Activated naive CD4-positive, alpha-beta T cell treated with Interleukin-2 at 50 U/mL for 16 hours (primary cell): ENCODE results near the gene RBM47.
"Not testable (repeated sequence)": the region's sequence is repeated elsewhere in the genome, so short reads cannot be mapped to it uniquely, and the experiment has no call there.

ENCODE experiments used
- DNase-seq: peaks from one replicate; pipeline ENCODE4 v3.0.0-alpha.2; 2020

RBM47 gene

DNA sequence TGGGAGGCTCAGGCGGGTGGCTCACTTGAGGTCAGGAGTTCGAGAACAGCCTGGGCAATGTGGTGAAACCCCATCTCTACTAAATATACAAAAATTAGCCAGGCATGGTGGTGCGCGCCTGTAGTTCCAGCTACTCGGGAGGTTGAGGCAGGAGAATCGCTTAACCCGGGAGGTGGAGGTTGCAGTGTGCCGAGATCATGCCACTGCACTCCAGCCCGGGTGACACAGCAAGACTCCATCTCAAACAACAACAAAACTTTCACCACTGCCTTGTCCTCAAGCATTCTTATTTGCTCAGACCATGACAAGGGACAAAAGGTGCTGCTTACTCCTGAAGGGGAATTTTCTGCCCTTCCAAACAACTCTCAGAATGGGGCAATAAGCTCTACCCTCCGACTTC is 194.4 kb downstream of the RBM47 start:
- not testable (repeated sequence) for DNase-seq

DNA sequence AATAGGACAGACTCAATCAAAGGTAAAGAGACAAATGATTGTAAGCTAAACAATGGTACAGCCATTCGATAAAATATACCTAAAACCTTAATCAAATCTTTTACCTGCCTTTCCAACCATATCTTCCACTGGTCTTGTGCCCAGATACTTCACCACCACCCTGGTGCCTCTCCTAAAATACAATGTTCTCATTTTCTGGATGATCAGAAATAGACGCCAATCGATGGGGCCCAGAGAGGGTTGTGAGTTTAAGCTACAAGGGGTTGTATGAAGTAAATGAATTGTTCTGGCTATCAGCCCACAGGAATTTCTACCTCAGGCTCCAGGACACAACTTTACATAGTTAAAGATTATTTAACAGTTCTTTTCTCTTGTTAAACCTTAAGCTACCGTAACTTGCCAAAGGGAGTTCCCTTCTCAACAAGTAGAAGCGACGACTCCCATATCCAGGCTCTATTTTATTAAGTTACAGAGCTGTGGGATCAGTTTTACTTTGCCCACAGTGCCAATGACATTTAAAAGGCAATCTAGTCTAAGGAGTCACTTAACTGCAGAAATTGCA is 195.5 kb downstream of the RBM47 start:
- DNase-seq = no peak

DNA sequence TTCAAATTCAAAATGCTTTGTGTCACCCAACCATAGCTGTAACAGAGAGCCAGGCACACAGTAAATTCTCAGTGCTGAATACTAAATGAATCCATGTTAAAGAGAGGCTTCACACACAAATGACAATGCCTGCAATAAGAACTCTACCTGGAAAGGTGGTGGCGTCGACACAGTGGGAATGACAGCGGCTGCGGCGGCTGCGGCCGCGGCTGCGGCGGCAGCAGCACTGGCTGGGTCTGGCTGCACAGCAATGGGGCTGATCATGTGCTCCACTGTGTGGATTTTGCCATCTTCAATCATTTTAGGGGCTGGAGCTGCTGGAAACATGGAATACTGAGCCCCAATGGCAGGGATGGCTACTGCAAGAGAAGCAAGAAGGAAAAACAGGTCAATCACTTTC is 197.2 kb downstream of the RBM47 start:
- no peak for DNase-seq

DNA sequence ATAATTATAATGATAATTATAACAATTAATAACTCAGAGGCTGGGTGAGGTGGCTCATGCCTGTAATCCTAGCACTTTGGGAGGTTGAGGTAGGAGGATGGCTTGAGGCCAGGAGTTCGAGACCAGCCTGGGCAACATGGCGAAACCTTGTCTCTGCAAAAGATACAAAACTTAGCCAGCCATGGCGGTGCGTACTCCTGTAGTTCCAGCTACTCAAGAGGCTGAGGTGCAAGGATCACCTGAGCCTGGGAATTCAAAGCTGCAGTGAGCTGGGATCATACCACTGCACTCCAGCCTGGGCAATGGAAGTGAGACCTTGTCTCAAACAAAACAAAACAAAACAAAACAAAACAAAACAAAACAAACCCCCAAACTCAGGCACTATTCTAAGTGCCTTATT is 201.8 kb downstream of the RBM47 start:
- not testable (repeated sequence) for DNase-seq

DNA sequence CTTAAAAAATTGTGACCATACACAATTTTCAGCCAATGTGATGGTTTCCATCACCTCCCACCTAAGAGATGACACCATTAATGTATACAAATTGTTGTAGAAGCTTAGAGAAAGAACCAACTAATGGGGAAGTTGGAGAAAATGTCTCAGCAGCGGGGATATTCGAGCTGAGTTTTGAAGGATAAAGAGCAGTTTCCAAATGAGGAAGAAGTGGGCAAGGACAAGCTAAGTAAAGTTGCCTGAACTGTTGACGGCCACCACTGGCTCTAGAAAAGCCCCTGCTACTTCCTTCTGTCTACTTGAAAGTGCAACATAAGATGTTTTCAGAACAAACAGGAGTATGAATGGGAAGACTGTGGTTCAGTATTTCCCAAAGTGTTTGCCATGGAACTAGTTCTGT is 202.5 kb downstream of the RBM47 start:
- no peak for DNase-seq

DNA sequence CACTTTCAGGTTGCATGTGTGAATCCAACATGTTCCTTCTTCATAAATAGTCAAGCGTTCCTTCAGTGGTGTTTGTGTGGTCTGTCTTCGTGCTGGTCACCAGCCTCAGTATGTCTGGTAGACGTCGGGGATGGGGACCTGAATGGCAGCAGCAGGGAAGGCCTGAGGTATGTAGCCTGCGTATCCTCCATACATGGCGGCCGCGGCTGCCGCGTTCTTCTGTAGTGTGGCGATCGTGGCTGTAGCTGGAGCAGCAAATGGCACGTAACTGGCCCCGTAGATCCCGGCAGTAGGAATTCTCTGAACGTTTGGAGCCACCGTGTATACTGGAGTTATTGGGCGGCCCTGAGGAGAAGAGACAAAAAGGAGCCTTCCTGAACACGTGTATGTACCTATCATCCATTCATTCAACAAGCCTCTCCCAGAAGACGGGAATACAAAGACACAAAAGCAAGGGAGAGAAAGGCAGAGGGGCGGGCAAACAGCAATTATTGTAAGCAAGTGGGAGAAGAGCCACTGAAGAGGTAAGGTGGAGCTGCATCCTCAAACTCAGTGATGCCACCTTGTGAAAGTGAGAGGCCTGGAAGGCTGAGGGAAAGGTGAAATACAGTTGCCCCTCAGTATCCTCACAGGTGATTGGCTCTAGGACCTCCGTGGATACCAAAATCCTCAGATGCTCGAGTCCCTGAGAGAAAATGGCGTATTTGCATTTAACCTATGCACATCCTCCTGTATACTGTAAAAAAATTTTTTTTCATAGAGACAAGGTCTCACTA is 203.7 kb downstream of the RBM47 start:
- no peak for DNase-seq

DNA sequence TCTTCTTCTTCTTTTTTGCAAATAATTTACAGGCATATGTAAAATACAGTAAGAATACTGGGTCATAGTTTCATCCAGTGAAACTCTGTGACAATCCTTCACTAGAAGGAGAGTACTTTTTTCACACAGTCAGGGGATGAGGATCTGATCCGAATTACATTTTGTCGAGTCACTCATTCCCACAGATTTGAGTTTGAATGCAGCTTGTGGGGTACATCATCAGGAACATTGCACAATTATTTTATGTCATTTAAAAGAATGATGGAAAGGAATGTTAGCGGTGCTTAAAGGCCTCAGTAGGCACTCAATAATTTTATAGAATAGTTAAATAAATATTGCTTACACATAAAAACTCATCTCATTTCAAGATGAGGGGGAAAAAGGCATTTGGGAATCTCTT is 205.9 kb downstream of the RBM47 start:
- no peak for DNase-seq

DNA sequence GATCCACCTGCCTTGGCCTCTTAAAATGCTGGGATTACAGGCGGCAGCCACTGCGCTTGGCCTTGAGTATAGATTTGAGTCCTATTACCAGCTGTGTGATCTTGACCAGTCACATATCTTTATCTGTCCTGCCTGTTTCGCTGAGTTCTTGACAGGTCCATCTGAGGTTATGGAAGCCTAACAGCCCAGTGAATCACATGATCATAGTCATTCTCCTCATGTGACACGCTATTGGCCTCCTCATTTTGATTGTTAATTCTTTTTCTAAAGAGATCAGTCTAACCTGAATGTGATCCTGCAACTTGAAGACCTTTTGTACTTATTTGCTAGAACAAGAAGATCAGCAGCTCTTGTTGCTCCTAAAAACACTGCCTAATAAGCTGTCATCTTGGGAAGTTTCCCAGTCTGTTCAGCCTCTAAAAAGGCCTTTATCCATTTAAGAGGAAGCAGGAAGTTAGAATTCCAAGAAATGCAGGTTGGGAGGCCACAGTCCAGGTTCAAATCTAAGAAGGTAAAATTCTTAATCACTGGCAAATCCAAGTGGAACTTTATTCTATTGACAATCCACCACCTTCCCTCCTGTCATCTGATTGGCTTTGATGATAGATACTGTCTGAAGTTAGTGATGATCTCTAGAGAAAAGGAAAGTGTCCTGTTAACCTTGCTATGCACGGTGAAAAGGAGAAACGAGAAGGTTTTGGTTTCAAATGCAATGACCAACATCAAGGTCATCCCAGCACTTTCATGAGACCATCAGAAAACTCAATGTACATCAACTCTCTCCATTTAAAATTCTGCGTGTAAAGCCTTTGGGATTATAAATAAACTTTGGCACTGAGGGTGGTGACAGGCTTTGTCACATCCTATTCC is 207.6 kb downstream of the RBM47 start:
- DNase-seq = no peak

DNA sequence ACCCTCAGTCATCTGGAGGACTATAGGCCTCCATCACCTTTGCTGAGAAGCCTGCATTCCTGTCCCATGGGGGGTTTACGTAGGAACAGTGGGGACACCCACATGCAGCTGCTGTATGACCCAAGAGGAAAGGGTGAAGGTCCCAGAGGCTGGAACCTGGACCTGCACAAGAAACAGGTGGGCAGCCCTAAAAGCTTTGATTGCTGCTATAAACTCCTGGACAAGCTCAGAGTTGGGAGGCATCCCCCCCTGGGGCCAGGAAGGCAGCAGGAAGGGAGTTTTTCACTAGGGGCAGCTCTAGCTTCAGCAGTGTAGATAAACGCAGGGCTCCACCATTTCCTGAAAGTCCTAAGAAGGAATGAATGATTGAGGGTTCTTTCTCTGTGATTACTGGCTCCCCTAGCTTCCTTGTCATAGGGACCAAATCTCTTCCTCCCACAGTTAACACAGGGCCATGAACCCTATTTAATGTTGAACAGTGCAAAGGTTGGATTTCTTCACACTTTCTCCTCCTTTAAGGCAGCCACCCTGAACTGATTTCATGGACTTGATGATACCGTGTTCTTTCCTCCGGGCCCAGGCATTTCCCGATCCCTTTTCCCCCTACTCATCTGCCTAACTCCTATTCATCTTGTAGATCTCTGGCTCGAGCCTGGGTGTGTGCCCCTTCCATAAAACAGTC is 210.3 kb downstream of the RBM47 start:
- no peak for DNase-seq

DNA sequence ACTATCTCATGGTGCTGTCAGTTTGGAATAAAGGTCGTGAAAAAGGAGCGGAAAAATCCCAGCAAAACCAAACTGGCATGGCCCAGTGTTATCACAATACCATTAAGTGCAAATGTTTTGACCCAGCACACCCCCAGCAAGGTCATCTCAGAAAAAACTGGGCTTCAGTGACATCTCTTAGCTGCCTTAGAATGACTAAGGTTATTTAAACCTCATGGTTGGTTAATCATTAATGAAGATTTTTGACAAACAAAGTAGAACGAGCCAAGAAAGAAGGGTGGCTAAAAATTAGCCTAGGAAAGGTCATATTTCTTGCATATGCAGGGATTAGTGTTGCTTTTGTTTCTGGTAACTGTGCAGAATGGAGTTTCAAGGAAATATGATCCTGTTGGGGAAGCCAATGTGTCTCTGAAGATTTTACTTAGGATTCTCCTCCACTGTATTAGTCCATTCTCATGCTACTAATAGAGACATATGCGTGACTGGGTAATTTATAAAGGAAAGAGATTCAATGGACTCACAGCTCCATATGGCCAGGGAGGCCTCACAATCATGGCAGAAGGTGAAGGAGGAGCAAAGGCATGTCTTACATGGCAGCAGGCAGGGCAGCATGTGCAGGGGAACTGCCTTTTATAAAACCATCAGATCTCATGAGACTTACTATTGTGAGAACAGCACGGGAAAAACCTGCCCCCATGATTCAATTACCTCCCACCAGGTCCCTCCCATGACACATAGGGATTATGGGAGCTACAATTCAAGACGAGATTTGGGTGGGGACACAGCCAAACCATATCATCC is 211.0 kb downstream of the RBM47 start:
- DNase-seq = no peak

DNA sequence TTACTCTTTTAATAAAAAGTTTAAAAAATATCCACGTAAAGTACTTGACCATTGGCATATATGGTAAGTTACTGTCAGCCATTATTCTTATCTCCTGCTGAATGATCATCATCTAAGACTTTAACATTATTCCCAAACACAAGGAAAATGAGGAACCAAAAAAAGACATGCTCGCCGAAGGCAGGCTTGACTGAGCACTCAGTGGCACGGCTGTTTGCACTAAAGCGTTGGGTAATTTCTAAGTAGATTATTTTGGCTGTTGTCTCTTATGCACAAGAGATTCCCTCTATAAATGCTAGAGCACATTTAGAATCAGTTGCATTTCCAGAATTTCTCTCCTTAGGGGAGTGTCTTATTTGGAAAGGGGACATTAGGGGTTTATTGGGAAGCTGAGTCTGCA is 211.7 kb downstream of the RBM47 start:
- no peak for DNase-seq

DNA sequence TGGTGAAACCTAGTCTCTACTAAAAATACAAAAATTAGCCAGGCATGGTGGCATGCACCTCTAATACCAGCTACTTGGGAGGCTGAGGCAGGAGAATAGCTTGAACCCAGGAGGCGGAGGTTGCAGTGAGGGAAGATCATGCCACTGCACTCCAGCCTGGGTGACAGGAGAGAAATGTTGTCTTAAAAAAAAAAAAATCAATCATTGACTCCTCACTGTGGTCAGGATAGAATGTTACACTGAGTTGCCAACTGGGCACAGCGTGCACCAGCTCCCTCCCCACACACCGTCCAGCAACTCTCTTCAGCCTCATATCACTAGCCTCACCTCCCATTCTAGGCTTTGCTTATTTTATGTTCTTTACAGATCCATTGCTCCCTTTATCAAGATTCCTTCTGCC is 215.0 kb downstream of the RBM47 start:
- no peak for DNase-seq

DNA sequence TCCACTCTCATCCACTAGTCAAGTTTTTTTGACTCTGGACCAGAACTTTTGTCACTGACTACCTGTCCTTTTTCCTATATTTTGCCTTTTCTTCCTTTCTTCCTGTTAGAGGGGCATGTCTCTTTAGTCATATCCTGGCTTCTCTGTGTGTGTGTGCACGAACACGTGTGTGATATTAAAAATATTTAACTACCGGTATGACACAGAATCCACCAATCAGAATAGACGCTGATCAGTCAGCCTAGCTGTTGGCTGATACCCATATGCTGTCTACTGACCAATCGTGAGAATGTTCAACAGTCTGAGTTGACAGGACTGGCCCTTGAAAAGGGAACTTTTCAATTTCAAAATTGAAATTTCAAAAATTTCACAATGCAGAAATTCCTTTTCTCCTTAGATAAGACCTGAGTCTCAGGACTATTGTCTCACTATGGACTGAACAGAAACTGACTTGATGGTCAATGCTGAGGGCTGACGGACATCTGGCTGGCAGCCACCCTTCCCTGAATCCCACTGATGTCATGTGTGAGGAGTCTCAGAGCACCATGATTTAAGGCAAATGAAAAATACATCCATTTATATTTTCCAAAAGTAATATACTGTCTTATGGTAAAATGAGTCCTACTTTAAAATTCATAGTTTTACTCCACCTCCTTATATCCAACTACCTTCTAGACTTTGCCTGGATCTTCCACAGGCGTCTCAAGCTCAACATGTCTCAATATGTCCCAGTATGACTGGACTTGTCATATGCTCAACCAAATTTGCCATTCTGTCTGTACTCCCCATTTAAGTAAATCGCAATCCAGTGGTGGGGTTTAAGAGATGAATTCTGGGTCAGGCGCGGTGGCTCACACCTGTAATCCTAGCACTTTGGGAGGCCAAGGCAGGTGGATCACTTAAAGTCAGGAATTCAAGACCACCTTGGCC is 216.5 kb downstream of the RBM47 start:
- no peak for DNase-seq

DNA sequence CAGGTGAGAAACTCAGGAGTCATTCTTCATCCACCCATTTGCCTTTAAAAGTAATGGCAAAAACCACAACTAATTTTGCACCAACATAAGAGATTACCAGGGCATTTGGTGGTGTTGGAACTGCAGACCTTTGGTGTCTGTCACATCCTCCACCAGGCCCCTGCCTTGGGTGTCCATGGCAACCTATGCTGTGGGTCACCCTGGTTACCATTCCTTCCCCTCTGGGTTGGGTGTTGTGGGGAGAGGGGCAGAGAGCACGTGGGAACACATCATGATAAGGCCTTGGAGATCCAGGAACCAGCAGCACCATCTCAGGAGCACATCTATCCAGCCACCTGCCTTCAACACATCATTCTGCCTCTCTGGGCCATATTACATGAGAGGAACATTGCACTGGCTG is 217.3 kb downstream of the RBM47 start:
- no peak for DNase-seq

DNA sequence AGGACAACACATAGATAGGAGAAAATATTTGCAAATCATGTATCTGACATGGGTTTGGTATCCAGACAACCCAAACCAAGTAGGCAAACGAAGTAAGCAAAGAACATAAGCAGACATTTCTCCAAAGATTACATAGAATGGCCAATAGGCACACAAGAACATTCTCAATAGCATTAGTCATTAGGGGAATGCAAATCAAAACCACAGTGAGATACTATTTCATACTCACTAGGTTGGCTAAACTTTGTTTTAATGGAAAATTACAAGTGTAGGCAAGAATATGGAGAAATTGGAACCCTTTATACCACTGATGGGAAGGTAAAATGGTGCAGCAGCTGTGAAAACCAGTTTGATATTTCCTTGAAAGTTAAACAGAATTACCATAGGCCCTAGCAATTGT is 219.8 kb downstream of the RBM47 start:
- DNase-seq = no peak

DNA sequence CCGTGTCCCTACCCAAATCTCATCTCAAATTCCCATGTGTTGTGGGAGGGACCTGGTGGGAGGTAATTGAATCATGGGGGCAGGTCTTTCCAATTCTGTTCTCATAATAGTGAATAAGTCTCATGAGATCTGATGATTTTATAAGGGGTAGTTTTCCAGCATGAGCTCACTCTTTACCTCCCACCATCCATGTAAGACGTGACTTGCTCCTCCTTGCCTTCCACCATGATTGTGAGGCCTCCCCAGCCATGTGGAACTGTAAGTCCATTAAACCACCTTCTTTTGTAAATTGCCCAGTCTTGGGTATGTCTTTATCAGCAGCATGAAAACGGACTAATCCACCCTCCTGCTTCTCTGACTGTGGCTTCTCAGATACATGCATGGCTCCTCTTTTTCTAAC is 222.2 kb downstream of the RBM47 start:
- not testable (repeated sequence) for DNase-seq

DNA sequence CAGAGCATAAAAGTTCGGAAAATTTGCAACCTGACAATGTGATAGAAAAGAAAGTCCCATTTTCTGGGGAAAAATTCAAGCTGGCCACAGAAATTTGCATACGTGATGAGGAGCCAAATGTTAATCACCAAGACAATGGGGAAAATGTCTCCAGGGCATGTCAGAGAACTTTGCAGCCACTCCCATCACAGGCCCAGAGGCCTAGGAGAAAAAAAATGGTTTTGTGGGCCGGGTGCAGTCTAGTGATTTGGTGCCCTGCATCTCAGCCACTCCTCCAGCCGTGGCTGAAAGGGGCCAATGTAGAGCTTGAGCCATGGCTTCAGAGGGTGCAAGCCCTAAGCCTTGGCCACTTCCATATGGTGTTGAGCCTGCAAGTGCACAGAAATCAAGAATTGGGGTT is 223.3 kb downstream of the RBM47 start:
- DNase-seq = no peak

DNA sequence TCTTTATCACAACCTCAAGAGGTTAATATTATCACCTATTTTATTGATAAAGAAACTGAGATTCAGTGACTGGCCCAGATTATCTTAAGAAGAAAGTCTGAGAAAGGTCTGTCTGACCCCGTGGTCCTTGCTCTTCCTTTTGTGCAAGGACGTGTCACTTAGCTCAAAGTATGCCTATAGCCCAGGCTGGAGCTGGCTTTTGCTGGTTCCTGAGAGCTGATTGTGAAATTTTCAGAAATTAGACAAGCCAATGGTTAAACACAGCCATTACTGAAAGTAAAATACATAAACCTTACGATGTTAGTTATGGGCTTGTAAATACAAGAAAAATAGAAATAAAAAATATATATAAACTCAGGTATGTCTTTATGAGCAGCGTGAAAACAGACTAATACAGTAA is 224.5 kb downstream of the RBM47 start:
- DNase-seq = no peak

DNA sequence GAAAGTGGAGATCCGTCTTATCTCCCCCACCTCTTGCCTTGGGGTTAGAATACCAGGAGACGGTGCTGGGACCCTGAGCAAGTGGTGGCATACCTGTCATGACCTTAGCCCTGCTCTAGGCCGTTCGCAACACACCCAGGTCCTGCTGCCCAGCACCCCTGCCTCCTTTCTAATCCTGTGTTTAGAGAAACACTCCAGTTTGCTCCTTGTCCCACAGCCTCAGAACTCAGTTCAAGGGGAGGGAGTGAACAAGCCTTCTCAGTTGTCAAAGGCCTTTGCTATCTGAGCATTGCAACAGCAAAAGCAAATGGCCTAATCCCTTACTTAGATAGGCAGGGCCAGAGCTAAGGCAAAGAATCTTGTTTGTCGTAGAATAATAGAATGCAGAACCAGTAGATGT is 226.6 kb downstream of the RBM47 start:
- no peak for DNase-seq

DNA sequence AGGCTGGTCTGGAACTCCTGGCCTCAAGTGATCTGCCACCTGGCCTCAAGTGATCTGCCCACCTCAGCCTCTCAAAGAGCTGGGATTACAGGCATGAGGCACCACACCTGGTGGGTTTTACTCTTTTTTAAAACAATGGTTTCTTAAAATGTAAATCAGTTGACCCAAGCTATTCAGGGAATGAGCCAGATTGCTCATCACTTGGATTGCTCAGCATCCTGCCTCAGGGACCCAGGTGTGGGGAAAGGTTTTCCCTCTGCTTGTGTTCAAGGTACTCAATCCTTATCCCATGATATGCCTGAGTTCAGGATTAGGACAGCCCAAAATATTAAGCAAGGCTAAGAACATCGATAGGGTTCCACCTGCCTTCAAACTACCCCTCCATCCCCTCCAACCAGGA is 227.1 kb downstream of the RBM47 start:
- DNase-seq = no peak

DNA sequence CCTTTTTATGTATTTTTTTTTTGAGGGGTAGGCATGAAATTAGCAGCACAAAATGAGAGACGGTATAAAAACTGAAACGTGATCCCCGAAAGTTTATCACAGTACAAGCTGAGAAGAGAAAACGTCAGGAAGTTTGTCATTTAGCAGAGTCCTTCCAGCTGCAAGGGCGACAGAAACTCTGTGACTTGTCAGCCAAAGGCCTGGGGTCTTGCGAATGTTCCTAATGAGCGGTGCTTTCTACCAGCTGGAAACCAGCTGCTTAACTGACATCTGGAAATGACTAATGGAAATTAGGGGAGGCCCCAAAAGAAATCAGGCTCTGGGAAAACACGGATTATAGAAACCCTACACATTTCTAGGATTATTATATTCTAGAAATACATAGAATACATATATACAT is 228.0 kb downstream of the RBM47 start:
- no peak for DNase-seq
